ENCODE measurements around the gene HECW1.

DNA sequence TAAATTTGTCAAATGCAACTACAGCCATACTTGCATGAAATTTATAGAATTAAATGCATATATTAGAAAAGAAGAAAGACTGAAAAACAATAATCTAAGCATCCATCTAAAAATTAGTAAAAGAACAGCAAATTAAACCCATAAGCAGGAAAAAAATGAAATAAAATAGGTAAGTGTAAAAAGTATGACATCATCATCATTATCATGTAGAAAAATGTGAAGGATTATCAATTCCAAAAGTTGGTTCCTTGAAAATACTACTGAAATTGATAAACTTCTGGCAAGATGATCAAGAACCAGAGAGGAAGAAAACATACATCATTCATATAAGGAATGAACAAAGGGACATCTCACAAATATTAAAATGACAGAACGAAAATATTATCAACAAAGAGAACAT is 19.6 kb upstream of the HECW1 start:
- TF ChIP-seq, protein P1, sequence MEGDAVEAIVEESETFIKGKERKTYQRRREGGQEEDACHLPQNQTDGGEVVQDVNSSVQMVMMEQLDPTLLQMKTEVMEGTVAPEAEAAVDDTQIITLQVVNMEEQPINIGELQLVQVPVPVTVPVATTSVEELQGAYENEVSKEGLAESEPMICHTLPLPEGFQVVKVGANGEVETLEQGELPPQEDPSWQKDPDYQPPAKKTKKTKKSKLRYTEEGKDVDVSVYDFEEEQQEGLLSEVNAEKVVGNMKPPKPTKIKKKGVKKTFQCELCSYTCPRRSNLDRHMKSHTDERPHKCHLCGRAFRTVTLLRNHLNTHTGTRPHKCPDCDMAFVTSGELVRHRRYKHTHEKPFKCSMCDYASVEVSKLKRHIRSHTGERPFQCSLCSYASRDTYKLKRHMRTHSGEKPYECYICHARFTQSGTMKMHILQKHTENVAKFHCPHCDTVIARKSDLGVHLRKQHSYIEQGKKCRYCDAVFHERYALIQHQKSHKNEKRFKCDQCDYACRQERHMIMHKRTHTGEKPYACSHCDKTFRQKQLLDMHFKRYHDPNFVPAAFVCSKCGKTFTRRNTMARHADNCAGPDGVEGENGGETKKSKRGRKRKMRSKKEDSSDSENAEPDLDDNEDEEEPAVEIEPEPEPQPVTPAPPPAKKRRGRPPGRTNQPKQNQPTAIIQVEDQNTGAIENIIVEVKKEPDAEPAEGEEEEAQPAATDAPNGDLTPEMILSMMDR (IDR thresholded peaks at IDR 0.05) = no peak
- no peak for TF ChIP-seq POLR2A (IDR thresholded peaks at IDR 0.05)

All from breast epithelium (tissue), 3 donors.